GM20431 (cell line): ENCODE measurements around the gene RNF13.
"Not testable (repeated sequence)": the region's sequence is repeated elsewhere in the genome, so short reads cannot be mapped to it uniquely, and the experiment has no call there.

ENCODE experiments used
- in situ Hi-C: fragments of 300-500 bp; cut with MseI, MboI; formaldehyde crosslinking; loops from one replicate; pipeline ENCODE4 v1.15.0; 2020; ENCODE audit warnings: low sequenced_read_pairs; ENCODE audit not compliant: unreplicated experiment

The RNF13 gene

DNA sequence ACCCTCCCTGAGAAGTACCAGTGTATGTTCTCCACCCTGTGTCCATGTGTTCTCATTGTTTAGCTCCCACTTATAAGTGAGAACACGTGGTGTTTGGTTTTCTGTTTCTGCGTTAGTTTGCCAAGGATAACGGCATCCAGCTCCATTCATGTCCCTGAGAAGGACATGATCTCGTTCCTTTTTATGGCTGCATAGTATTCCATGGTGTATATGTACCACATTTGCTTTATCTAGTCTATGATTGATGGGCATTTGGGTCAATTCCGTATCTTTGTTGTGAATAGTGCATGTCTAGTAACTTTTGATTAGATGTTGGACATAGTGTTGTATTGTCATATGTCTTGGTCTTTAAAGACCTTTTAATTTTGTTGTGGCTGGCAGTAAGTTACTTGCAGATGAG lies 70.8 kb downstream of the RNF13 start:
- in situ Hi-C loops = not testable (repeated sequence)

DNA sequence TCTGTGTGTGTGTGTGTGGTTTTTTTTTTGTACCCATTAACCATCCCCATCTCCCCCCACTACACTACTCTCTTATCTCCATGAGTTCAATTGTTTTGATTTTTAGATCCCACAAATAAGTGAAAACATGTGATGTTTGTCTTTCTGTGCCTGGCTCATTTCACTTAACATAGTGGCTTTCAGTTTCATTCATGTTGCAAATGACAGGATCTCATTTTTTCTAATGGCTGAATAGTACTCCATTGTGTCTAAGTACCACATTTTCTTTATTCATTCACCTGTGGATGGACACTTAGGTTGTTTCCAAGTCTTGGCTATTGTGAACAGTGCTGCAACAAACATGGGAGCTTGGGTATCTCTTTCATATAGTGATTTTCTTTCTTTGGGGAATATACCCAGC lies 71.8 kb downstream of the RNF13 start:
- in situ Hi-C loops = not testable (repeated sequence)

DNA sequence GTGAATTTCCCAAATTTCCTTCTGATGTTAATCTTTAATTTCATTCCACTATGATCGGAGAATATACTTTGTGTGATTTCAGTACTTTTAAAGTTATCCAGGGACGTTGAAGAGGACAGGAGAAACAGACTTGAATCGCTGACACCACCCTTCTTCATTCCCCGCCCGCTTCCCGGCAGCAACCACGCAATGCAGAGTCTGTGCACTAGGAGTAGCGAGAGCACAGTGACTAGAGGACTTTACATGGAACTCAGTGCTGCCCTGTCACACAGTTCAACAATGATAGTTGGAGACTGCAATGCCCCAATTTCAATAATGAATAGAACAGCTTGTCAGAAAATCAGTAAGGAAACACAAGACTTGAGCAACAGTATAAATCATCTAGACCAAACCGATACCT lies 73.9 kb downstream of the RNF13 start:
- in situ Hi-C loops = no loop called here

DNA sequence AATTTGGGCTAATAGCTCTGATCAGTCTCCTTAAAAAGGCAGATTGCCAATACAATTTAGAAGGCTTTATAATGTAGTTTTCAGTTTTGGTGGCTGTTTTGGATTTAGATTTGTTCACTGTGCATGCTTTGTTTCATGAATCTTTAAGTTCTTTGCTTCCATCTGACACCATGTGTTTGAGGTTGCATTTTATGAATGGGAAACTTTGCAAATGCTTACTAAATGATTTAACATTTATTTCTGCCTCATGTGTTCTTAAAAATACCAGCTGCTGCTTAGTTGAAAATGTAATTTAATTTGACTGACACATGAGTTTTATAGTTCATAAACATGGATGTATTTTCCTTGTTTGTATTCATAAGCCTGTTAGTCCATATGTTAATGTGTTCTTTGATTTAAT lies 78.6 kb downstream of the RNF13 start:
- in situ Hi-C loops = no loop called here

DNA sequence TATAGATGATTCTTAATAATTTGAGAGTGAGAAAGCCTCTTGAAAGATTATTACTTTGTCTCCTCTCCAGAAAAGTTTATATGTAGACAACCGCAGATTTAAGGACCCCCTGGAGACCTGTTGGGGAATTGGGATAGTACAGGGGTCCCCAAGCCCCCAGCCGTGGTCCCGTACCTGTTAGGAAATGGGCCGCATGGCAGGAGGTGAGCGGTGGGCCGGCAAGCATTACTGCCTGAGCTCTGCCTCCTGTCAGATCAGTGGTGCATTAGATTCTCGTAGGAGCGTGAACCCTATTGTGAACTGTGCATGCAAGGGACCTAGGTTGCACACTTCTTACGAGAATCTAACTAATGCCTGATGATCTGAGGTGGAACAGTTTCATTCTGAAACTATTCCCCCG lies 79.4 kb downstream of the RNF13 start:
- in situ Hi-C loops = no loop called here

DNA sequence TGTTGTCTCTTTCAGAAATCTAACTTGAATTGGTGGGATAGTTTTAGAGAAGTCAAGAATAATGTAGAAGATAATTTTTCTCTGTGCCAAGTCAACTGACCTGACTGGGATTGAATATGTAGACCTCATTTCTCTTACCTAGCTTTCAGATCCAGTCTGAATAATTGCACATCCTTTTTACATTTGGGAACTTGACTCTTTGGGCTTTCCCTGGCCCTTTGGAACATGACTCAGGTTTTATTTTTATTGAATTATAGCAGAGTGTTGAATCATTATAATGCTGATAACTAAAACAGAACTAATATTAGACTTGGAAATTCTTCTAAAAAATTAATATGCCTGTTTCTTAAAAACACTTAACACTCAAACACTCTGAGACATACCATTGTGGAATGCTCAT lies 81.2 kb downstream of the RNF13 start:
- in situ Hi-C loops = no loop called here

DNA sequence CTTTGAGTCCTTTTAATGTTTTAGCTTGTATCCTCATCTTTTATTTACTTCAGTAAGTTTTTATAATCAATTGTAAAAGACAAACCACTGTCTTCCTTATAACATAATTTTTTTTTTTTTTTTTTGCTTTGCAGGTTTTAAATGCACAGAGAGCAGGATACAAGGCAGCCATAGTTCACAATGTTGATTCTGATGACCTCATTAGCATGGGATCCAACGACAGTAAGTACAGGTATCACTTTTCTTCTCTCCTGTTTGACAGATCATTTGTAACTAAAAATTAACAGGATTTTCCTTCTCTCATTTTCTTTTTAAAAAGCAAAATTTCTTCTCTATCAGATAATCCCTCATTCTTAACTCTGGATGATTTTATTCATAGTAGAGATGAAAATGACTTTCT lies 82.3 kb downstream of the RNF13 start:
- in situ Hi-C loops = no loop called here

DNA sequence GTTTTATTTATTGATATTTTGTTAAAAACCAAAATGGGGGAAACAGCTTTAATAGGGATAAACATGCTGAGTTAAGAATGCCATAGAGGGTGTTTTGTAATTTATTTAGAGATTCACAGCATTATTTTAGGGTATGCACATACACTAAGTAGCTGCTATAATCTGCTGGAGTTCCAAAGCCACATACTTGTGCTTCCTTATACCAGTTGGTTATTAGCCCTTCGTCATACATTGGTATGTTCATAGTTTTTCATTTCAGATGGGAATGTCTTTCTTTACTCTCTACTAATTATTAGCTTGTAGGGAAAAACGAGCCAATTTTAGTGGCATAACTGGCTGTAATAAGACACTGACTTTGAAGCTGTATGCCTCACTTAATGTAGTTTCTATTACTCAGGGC lies 82.8 kb downstream of the RNF13 start:
- in situ Hi-C loops = no loop called here

DNA sequence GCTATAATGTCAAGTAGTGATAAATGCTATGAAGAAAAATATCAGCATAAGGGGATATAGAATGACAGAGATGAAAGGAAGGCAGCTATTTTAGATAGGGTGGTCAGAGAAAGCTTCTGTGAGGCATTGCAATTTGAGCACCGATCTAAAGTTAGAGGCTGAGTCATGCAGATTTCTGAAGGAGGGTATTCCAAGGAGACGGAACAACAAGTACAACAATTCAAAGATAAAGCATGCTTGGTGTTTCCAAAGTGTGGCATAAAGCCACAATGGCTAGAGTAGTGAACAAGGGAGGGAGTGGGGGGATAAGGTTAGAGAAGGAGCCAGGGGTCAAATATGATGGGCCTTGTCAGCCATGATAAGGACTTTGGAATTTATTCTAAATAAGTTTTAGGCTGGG lies 85.8 kb downstream of the RNF13 start:
- in situ Hi-C loops = no loop called here

DNA sequence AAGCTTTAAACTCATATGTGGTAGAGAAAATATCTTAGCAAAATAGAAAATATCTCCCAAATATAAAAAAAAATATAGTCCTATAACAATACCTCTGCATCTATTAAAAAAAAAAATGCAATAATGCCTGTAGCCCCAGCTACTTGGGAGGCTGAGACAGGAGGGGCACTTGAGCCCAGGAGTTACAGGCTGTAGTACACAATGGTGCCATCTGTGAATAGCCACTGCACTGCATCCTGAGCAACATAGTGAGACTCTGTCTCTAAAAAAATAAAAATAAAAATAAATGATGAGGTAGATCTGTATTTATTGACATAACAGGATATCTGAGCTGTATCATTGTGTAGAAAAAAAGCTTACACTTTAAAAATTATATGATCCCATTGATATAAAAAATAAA lies 87.3 kb downstream of the RNF13 start:
- in situ Hi-C loops = no loop called here

DNA sequence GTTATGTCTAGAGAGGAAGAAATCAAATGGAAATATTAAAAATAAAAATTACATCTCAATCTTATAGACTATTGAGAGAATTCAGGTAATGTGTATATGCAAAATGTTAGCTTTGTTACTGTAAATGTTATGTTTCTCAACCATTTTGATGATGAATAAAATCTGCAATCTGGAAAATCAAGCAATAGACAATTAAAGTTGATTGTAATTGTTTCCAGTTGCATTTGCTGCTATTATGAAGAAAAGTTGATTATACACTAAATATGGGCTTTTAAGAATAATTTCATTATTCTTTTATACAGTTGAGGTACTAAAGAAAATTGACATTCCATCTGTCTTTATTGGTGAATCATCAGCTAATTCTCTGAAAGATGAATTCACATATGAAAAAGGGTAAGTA lies 88.8 kb downstream of the RNF13 start:
- in situ Hi-C loops = no loop called here

DNA sequence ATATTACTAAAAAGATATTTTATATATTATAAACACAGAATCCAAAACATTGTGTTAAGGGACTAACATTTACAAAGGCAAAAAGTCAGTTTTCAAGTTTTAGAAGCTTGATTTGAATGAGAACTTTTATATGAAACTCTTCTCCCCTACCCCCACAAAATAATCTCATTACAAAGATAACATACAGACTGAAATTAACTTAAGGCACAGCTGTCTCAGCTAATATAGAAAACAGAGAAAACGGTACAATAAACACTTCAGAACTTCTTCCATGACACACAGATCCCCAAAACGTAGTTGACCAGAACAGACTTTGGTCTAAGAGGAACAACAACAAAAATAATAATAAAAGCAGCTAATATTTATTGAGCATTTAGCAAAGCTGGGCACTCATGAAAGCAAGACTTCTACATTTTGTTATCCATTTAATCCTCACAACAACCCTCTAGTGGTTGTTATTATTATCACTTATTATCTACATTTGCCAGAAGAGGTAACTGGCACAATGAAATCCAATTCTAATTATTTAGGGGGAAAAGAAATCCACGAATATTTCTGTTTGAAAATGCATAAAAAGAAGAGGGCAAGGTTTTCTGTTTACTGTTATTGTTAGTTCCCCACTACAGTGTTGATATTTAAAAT lies 89.6 kb downstream of the RNF13 start:
- in situ Hi-C loops = no loop called here

DNA sequence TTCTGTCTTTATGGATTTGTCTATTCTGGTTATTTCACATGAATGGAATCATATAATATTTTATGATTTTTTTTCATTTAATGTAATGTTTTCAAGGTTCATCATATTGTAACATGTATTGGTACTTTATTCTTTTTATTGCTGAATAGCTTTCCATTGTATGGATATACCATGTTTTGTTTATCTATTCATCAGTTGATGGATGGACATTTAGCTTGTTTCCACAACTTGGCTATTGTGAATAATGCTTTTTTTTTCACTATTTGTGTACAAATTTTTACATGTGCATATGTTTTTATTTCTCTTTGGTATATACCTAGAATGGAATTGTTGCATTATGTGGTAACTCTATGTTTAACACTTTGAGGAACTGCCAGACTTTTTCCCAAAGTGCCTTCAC lies 93.0 kb downstream of the RNF13 start:
- in situ Hi-C loops = no loop called here

DNA sequence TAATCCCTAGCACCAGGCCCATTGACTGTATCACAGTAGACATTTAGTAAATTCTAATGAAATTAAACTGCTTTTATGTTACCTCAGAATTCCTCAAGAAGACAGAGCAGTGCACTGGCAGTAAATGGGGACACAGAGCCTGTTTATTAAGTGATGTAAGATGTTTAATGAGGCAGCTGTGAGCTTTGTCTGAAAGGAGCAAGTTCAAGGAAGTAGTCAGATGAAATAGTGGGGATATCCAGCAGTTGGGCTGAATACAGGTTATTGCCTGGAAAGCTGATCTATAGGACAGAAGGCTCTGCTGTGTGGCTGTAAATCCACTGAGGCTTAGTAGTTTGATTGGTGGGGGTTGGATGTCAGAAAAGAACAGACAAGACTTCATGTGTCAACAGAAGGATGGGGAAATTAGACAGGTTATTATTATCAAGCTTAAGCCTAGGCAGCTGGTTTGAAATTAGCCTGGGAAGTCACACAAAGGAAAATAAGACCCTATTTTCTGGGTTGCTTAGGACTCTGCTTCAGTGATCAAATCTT lies 95.5 kb downstream of the RNF13 start:
- in situ Hi-C loops = no loop called here

DNA sequence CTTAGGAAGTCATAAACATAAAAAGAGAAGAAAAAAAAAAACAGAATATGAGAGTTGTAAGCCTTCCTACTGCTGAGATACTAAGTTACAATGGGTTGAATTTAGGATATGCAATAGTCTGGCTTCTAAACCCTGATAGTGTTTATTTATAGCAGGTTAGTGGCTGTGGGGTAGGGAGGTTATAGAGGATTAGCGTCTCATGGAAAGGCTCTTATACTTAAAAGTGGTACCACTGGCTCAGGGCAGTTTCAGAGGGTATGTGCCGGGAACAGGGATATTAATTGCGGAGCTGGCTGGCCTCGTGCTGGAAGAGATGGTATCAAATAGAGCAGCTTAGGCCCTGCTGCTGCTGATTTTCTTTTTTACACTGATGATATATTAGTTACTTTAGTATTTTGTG lies 96.9 kb downstream of the RNF13 start:
- in situ Hi-C loops = no loop called here

DNA sequence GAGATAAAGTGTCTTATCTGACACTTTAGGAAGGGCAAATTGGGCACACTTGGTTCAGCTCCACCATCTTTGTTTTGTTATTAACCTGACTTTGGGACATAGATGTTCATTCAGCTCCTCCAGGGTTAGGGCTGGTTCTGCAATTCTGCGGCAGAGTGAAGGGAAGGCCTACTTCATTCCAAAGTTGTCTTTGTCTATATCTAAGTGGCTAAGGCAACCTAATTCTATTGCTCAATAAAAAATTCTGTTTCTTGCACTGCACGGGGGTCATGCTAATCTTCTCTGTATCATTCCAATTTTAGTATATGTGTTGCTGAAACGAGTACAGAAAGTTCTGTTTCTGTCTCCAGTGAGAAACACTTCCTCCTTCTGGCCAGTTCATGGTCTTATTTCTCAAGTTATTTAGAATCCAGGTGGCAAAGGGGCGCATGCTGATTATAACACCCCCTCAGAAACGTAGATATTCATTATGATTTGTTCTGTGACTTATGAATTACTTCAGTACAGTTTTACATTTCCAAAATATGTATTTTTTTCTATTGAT lies 104.2 kb downstream of the RNF13 start:
- in situ Hi-C loops = no loop called here

DNA sequence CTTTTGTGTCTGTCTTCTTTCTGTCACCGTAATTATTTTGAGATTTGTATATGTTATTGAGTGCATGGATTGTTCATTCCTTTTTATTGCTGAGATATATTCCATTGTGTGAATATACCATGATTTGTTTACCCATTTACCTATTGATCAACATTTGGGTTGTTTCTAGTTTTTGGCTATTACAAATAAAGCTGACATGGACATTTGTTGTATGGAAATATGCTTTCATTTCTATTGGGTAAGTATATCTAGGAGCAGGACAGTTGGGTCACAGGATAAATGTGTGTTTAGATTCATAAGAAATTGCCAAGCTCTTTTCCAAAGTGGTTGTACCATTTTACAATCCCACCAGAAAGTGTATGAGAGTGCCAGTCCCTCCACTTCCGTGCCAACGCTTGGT lies 106.5 kb downstream of the RNF13 start:
- in situ Hi-C loops = no loop called here

DNA sequence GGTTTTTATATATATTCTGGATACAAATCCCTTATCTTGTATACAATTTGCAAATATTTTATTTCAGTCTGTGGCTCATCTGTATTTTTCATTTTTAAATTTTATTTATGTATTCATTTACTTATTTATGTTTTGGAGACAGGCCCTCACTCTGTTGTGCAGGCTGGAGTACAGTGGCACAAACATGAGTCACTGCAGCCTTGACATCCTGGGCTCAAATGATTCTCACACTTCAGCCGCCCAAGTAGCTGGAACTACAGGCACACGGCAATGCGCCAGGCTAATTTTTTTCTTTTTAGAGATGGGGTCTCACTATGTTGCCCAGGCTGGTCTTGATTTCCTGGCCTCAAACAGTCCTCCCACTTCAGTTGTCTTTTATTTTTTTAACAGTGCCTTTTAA lies 107.1 kb downstream of the RNF13 start:
- in situ Hi-C loops = no loop called here

DNA sequence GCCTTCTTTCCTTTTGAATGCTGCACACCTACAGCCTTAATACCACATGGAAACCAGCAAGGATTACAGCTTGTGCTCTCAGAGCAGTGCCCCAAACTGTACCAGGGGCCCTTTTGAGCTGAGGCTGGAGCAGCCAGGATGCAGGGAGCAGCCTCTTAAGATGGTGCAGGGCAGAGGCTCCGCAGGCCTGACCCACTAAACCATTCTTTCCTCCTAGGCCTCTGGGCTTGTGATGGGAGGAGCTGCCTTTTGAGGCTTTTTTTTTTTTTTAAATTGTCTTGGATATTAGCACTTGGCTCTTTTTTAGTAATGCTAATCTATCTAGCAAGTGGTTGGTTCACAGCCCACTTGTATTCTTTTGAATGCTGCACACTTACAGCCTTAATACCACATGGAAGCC lies 120.0 kb downstream of the RNF13 start:
- in situ Hi-C loops = no loop called here

DNA sequence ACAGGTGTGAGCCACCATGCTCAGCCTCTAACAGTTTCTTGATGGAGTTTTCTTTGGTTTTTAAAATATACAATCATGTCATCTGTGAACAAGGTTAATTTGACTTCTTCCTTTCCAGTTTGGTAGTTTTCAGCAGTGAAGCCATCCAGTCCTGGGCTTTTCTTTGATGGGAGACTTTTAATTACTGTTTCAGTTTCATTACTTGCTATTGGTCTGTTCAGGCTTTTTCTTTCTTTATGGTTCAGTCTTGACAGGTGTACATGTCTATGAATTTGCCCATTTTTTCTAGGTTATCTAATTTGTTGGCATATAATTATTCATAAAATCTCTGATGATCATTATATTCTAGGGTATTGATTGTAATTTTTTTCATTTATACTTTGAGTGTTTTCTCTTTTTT lies 120.8 kb downstream of the RNF13 start:
- in situ Hi-C loops = no loop called here

DNA sequence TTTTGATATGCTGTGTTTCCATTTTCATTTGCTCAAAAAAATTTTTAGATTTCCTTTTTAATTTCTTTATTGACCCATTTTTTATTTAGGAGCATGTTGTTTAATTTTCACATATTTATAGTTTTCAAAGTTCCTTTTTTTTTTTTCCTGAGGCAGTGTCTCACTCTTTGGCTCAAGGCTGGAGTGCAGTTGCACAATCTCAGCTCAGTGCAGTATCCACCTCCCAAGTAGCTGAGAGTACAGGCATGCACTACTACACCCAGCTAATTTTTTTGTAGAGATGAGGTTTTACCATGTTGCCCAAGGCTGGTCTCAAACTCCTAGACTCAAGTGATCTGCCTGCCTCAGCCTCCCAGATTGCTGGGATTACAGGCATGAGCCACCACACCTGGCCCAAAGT lies 121.5 kb downstream of the RNF13 start:
- in situ Hi-C loops = no loop called here

DNA sequence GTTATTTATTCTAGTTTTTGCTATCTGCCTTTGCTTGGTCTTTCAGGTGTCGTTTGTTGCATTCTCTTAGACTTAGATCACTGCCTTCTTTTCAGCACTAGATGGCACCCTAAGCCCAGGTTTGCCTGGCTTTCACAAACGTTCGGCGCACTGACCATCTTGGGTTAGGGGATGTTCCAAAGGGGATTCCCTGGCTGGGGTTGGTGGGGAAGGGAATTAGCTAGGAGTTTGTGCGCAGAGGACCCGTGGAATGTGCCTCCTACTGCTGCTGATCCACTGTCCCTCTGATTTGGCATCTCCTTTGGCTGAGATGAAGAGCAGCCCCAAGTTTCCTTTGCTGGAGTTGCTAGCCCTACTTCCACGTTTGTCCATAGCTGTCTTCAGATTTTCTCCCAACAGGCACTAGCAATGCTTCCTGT lies 123.8 kb downstream of the RNF13 start:
- in situ Hi-C loops = no loop called here
